ENCODE measurements around the gene TREML2.
A peak's percentile ranks its signal among the peaks of the same experiment; 100 is the strongest.
"Not testable (repeated sequence)": the region's sequence is repeated elsewhere in the genome, so short reads cannot be mapped to it uniquely, and the experiment has no call there.

The TREML2 gene, protein sequence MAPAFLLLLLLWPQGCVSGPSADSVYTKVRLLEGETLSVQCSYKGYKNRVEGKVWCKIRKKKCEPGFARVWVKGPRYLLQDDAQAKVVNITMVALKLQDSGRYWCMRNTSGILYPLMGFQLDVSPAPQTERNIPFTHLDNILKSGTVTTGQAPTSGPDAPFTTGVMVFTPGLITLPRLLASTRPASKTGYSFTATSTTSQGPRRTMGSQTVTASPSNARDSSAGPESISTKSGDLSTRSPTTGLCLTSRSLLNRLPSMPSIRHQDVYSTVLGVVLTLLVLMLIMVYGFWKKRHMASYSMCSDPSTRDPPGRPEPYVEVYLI
- total RNA-seq: 0 to 2.1 (median 0.41) reads per million in 17 experiments

DNA sequence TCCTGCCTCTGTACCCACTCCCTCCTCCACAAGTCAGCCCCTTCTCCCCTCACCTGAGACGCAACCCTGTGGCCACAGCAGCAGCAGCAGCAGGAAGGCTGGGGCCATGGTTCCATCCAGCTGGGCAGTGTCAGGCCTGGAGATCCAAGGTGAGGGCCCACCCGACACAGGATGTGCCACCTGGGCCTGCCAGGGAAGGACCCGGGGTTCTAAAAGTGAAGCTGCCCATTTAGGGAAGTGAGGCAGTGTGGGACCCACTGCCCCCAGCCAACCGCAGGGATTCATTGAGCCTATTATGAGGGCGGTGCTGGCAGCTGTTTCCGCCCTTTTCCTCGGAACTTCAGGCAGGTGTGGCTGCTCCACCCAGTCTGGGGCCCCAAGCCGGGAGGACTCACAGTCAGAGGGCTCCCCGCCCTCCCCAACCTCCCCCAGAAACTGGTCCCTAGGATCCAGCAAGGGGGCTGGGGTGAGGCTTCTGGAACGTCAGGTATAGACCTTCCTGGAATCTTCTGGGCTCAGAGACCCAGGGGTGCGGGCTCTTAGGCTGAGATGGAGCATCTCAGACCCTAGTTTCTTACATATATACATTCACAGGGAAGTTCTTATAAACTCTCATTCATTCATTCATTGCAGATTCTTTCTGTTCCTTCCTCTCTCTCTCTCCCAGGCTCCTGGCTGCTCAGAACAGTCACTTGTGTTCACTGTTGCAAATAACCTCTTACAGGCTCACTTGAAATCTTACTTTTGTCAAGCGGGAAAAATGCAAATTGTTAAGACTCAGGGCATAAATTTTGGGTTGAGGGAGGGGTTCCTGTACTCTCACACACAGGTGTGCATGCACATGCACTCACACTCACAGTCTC, at the start of gene TREML2:
TSS of gene TREML2 (minus strand) at position 249 of the 863 bp plus-strand sequence. CDS start at position 108, 141 bp downstream.
- peak in 3 of 4 experiments; percentile 27 to 50 (median 31) for DNase-seq

DNA sequence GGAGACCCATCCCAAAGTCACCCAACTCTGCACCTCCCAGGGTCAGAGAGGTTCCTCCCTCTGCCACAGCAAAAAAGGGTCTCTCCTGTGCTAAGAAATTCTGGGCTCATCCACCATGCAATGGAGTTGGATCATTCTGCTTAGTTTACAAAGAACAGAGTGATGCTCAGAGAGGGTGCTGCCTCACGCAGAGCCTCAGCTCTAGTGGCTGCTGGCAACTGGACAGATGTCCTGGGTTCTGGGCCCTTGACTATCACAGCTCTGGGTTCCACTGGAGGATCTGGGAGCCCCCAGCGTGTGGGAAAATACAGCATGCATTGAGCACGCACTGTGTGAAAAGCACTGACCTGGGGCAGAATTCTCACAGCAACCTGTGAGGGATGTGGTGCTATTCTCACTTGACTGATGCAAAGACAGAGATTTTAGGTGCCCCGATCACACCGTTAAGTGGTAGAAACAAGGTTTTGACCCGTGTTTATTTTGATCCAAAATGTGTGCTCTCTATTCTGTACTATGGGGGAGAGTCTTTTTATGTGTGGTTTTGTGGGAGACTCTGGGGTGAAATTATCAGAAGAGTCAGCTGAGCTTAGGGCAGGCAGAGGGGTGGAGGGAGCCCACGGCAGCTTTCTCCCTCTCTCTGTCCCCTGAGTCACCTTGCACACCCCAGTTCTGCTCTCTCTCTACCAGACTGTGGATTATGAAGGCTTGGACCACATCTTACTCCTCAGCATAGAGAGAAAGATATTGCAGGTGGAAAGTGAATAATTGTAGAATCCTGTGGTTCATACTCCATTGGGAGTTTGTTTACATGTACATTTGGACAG, 47.1 kb upstream of the TREML2 start:
- DNase-seq: no peak

DNA sequence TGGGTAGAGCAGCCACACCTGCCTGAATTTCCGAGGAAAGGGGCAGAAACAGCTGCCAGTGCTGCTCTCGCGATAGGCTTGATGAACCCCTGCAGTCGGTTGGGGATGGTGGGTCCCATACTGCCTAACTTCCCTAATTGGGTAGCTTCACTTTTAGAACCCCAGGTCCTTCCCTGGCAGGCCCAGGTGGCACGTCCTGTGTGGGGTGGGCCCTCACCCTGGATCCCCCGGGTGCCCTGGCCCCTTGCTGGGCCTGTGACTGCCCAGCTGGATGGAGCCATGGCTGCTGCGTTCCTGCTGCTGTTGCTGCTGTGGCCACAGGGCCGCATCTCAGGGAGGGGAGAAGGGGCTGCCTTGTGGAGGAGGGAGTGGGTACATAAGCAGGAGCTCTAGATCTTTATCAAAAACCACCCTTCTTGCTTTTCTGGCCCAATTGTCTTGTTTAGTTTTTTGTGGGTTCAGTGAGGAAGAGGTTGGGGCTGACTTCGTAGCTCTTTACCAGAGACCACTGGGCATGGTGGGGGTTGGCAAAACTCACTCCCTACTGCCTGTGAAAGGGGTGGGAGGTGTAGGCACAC, 46.4 kb upstream of the TREML2 start:
- DNase-seq: no peak

DNA sequence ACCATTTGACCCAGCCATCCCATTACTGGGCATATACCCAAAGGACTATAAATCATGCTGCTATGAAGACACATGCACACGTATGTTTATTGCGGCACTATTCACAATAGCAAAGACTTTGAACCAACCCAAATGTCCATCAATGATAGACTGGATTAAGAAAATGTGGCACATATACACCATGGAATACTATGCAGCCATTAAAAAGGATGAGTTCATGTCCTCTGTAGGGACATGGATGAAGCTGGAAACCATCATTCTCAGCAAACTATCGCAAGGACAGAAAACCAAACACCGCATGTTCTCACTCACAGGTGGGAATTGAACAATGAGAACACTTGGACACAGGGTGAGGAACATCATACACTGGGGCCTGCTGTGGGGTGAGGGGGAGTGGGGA, 45.6 kb upstream of the TREML2 start:
- not testable (repeated sequence) for DNase-seq

DNA sequence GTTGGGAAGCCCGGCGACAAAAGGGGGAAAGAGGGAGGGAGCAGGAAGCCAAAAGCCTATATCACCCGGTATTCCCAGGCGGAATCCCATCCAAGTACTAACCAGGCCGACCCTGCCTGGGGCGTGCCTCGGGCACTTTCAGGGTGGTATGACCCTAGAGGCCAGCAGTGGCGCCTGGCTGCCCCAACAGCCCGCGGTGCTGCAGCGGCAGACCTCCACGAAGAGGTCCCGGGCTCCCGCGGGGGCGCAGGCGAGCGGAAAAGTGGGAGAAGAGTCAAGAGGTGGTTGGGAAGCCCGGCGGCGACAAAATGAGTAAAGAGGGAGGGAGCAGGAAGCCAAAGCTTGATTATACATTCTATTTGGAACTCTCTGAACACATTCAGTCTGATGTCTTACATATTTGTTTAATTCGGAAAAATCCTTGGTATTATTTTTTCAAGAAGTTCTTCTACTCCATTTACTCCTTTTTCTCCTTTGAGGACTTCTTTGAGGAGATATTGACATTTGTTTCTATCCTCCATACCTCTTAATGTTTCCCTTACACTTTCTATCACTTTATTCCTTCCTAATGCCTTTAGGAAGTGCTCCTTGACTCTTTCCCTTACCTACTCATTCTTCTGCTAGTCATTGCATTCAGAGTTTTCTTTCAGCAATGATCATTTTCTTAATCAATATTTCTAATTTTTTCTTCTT, 38.7 kb upstream of the TREML2 start:
- DNase-seq: no peak

DNA sequence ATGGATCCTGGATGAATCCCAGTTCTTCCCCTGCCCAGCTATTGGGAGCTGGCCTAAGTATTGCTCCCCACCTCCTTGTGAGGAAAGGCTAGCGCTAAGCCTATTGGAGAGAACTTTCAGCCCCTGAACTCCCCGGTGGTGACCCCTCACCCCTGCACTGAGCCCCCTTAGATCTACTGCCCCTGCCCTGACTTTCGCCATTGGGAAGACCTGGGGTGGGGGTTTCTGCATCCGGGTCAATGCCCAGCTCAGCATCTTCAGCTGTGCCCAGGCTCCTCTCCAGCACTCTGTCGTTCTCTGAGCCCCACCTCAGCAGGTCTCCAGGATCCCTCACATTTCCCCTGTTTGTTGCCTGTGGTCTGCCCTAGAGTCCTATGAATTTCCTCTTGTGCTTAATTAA, 36.2 kb upstream of the TREML2 start:
- no peak for DNase-seq

DNA sequence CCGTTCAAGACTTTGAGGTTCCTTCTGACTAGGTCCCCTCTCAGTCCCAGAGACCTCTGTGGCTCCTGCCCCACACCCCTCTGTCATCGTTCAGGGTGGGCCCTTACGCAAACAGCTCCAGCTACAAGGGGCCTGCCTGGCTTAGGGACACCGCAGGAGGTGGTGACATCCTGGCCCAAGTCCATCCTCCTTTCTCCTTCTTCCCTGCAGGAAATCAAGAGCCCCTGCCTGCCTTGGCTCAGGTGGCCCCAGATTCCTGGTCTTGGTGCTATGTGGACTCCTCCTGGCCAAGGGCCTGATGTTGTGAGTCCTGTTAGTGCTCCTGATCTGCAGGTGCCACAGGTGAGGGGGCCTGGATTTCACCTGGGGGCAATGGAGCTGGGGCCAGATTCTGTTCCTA, 35.3 kb upstream of the TREML2 start:
- no peak for DNase-seq

DNA sequence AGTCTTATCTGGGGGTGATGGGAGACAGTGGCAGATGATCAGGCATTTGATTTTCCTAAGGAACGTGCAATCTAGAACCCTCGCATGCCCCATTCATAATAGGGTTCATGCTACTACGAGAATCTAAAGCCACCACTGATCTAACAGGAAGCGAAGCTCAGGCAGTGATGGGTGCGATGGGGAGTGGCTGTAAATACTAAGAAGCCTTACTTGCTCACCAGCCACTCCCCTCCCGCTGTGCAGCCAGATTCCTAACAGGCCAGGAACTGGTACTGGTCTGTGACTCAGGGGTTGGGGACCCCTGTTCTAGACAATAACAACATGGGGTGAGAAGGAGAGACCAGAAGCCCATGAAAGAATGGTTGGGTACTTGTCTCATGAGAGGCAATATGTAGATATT, 31.7 kb upstream of the TREML2 start:
- no peak for DNase-seq

DNA sequence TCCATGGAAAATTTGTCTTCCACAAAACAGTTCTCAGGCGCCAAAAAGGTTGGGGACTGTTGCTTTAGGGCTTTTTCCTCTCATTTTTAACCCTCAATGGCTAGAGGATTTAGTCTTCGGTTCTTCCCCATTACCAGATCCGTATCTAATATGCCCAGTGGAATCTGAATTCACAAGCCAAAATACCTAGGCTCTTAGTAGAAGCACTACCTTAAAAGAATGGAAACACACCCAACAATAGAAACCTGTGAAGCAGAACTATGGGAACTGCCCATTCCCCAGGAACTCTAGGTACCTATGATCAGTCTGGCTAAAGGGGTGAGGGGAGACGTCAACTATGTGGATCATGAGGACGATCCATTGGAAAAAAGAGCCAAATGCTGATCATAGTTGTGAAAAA, 30.3 kb upstream of the TREML2 start:
- no peak for DNase-seq

DNA sequence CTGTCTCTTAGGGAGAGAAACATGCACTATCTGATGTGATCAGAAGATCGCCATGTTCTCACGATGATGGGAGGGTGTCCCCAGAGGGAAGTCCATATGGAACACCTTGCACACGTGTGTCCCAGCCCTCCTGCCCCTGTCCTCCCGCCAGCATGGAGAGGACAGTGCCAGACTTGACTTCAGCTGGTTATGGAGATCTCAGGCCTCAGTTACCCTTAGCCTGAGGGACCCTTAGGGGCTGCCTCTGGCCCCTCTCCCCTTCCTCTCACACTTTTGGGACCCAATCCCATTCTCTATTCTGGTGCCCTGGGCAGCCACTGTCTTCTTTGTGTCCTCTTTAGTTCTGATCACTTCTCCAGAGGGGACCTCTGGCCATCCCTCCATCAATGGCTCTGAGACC, 28.8 kb upstream of the TREML2 start:
- DNase-seq: no peak

DNA sequence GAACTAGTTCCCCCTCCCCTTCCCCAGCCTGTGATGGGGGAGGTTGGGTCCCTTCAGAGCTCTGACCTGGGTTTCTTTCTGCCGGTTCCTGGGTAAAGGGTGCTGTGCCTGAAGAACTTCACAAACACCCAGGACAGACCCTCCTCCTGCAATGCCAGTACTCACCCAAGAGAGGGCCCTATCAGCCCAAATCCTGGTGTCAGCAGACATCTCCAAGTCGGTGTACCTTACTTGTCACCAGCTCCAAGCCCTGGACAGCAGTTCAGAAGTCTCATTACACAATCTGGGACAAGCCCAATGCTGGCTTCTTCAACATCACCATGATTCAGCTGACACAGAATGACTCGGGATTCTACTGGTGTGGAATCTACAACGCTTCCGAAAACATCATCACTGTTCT, 27.7 kb upstream of the TREML2 start:
- DNase-seq: peak; percentile 13 to 64 (median 48)

DNA sequence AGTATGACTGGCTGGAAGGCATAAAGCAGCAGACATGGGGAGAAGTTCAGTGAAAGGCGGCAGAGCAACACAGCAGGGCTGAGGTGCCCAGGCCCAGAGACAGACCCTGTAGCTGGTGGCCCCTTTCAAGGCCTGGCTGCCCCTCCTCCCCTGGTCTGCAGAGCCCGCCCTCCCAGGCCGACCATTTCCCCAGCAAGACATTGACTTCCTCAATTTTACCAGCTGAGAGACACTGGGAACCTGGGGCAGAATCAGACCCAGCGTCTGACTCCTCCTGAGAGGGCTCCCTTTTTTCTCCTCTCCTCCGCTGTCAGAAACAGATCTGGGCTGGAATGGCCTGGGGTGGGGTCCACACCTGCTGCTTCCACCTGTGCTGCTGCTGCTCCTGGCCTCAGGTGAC, 27.1 kb upstream of the TREML2 start, which contains the start of gene TREML4:
TSS of gene TREML4 (plus strand) at position 254 of the 400 bp plus-strand sequence. CDS start at position 333, 79 bp downstream.
- peak in 1 of 4 experiments; percentile 66 for DNase-seq

DNA sequence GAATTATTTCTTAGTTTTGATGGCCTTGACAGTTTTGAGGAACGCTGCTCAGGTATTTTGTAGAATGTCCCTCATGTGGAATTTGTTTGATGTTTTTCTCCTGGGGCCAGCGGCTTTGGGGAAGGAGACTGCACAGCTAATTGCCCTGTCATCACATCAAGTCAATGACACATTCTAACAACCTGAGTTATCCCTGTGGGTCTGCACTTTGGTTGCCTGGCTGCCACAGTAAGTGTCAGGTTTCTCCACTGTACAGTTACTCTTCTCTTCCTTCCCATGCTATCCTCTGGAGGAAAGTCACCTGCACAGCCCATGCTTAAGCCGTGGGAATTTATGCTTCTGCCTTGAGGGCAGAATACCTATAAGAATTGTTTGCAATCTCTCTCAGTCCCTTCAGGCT, 25.8 kb upstream of the TREML2 start:
- no peak for DNase-seq

DNA sequence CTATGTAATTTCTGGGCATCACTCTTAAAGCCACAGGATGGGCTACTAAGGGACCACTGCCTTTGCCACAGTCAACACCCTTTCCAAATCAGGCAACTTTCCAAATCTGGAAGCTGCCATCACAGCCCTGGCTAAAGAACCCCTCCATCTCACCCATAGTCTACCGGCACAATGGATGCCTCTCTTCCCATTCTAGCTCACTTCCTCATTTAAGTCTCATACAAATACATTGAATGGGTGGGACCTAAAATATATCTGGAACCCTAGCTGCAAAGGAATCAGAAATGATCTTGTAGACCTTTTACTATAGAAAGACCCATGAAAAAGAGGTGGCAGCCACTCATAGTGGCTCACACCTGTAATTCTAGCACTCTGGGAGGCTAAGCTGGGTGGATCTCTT, 23.9 kb upstream of the TREML2 start:
- DNase-seq: peak in 1 of 4 experiments; percentile 23

DNA sequence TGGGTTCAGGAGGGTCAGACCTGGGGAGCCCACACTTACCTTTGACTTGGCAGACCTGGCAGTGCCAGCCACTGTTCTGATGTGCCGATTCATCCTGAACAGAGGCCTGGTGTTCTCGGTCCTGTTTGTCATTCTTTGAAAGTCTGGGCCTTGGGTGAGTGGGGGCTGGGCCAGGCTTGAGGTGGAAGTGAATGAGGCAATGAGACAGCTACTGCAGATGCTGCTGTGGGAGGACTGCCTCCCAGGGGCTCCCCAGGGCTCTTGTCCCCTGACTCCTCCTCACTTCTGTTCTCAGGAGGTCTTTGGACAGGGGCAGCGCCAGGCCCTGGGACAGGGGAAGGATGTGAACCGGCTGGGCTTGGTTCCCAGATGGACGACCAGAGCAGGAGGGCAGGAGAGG, 21.6 kb upstream of the TREML2 start:
- peak in 2 of 4 experiments; percentile 10 to 19 for DNase-seq

DNA sequence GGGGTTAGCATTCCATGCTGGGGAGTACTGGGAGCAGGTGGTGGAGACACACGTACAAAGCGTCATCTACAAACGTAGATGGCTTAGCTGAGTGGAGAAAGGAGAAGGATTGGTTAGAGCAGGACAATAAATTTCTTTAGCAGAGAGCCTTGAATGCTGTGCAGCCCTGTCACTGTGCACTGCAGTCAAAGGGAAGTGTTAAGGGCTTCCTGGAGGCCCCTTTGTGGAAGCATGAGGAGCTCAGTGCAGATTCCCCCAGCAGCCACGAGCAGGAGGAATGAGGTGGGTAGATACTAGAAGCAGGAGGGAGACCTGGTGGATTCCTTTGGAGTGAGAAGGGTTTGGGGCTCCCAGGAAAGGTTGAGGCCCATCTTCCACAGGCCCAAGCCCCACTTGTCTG, 21.1 kb upstream of the TREML2 start:
- peak in 1 of 4 experiments; percentile 7 for DNase-seq

DNA sequence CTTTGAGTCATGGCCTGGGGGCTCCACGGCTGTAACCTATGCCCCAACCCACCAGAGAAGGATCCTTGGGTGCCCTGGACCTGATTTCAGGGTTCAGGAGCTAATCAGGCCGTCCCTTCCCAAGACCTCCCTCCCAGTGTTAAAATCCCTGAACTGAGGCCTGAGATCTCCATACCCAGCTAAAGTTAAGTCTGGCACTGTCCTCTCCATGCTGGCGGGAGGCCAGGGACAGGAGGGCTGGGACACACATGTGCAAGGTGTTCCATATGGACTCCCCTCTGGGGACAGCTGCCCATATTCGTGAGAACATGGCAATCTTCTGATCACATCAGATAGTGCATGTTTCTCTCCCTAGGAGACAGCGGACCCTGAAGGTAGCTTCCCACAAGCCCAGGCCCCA, 15.7 kb upstream of the TREML2 start:
- DNase-seq: no peak

DNA sequence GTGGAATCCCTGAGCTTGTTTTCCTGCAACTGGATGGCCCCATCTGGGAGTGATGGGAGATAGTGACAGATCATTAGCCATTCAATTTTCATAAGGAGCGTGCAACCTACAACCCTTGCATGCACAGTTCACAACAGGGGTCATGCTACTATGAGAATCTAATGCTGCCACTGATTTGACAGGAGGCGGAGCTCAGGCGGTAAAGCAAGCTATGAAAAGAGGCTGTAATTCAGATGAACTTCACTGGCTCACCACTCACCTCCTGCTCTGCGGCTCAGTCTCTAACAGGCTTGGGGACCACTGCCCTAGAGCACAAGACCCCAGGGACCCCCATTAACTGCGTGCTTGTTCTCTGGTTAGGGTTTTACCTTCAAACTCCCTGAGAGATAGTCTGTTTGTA, 14.8 kb upstream of the TREML2 start:
- no peak for DNase-seq

DNA sequence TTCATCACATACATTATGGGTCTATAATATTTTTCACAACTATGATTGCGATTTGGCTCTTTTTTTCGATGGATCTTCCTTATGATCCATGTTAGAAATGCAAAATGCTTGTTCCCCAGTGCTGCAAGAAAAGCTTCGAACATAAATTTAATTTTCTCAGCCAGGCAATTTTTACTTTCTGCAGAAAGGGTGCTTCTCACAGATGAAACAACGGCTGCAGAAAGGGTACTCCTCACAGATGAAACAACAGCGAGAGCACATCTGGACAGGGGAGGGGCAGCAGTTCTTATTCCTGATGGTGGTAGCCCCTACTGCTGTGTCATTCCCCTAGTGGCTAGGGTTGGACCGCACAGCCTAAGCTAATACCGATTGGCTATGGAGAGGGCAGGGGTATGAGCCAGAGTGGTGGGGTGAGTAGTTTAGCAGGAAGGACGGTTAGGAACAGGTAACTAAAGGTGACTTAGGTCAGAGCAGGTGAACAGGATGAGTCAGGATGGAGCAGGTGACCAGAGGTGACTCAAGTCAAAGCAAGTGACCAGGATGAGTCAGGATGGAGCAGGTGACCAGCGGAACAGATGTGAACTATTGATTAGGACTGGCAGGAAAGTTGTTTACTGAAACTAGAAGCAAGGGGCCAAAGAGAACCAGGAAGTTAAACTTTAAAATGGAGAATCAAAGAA, 13.8 kb upstream of the TREML2 start:
- no peak for DNase-seq

DNA sequence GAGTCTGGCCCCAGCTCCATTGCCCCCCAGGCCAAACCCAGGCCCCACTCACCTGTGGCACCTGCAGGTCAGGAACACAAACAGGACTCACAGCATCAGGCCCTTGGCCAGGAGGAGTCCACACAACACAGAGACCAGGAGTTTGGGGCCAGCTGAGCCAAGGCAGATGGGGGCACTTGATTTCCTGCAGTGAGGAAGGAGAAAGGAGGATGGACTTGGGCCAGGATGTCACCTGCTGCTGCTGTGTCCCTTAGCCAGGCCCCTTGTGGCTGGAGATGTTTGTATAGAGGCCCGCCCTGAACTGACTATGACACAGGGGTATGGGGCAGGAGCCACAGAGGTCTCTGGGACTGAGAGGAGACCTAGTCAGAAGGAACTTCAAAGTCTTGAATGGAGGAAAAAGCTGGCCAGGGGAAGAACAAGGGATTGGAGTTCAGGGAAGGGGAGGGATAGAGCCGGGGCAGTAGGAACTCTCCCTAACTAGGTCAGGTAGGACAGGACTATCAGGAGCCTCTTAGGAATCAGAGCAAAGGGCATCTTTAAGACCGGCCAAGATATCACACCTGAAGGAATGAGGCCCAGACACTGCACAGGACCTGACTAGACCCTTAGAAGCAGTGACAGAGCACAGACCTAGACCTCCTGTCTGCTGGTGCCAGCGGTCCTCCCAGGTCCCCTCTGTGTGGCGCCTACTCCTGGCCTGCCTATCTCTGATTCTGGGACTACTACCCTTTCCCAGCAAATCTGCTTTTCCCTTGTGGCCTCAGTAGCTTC, 8.8 kb upstream of the TREML2 start:
- peak in 3 of 4 experiments; percentile 15 to 33 (median 18) for DNase-seq

Measured in suppressor macrophage (primary cell).